Measurements from ENCODE around the gene RAD54L.

RAD54L gene

DNA sequence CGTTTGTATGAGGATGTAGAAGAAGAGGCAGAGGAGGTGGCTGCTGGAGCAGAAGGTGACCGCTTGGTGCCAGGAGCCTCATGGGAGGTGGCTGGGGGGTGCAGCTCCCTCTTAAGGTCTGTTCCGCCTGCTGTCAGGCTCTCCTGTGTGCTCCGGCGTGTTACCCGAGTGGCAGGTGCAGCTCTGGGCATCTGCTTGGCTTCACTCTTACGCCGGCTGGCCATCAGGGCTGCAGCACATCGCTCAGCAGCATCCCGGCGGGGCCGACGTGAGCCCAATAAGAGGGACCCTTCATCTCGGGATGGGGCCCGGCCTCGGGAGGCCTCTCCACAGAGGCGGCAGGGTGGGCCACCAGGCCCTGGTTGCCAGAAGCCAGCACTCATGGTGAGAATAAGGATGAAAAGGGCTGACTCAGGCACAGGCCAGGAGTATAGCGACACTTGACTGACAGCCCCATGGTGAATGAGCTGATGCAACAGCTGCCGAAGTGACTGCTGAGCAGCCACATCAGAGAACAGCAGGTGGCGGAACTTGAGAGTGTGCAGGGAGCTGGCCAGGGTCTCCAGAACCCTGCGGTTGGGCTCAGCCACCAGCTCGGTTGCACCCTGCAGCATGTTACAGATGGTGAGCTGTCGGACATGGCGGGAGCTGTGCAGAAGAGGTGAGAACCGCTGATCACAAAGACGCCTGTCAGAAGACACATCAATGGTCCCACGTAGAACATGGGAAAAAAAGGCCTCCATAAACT, 38.3 kb downstream of the RAD54L start:
- no peak for DNase-seq (ENCODE audit: low read depth)
- no peak for TF ChIP-seq CTCF (IDR thresholded peaks at IDR 0.05; ENCODE audit: insufficient read depth, low read depth, low read length, missing control alignments)

DNA sequence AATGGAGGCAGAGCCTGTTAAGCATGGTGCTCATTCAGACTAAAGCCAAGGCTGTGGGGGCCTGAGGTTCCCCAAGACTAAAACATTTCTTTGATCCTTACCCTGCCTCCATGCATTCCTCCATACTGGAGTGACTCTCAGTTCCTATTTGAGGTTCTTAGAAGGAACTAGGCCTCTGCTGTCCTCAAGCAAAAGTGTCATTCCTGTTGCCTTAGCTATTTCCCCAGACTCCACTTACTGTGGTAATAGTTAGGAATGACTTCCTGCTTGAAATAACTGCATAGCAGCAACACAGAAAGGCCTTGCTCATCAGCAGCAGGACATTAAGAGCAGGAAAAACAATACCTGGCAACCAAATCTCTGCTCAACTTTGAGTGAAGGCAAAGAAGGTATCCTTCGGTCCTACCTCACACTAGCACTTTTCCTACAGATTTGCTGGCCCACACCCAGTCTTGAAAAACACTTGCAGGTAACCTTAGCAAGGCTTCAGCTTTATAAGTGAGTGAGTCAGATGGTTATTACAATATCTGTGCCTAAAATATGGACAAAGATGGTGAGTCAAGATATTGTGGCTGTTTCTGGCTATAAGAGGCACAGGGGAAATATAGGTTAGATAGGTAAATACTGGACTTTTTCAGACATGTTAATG, 41.0 kb downstream of the RAD54L start:
- TF ChIP-seq CTCF (IDR thresholded peaks at IDR 0.05; ENCODE audit: insufficient read depth, low read depth, low read length, missing control alignments) = no peak
- no peak for DNase-seq (ENCODE audit: low read depth)

More for the DNA sequence above, 38.3 kb downstream of the RAD54L start:
- no peak overlapping the region for H3K4me3 ChIP-seq (ENCODE audit: low read depth, low read length)

DNA sequence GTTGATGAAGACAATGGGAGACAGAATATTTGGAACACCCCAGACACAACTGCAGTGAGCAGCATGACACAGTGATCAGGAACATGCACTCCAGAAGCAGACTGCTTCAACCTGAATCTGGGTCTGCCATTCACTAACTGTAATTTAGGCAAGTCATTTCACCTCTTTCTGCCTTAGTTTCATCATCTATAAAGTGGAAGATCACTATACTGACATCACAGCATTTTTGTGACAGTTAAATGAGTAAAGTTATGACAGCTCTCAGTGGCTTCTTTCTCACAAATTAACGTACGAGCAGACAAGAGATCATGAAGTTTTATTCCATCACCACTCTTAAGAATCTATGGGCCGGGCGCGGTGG, 41.6 kb downstream of the RAD54L start:
- no peak for TF ChIP-seq CTCF (IDR thresholded peaks at IDR 0.05; ENCODE audit: insufficient read depth, low read depth, low read length, missing control alignments)
- no peak for DNase-seq (ENCODE audit: low read depth)
- H3K4me3 ChIP-seq (ENCODE audit: low read depth, low read length) = no peak overlapping the region

More for the DNA sequence above, 41.0 kb downstream of the RAD54L start:
- H3K4me3 ChIP-seq (ENCODE audit: low read depth, low read length) = no peak overlapping the region

GRCh38 chr1:46289976-46290375, 42.4 kb downstream of the RAD54L start:
- no peak for TF ChIP-seq CTCF (IDR thresholded peaks at IDR 0.05; ENCODE audit: insufficient read depth, low read depth, low read length, missing control alignments)
- no peak overlapping the region for H3K4me3 ChIP-seq (ENCODE audit: low read depth, low read length)
- no peak for DNase-seq (ENCODE audit: low read depth)

GRCh38 chr1:46295306-46295705, 47.7 kb downstream of the RAD54L start:
- no peak for TF ChIP-seq CTCF (IDR thresholded peaks at IDR 0.05; ENCODE audit: insufficient read depth, low read depth, low read length, missing control alignments)
- H3K4me3 ChIP-seq (ENCODE audit: low read depth, low read length) = no peak overlapping the region
- DNase-seq (ENCODE audit: low read depth) = no peak

DNA sequence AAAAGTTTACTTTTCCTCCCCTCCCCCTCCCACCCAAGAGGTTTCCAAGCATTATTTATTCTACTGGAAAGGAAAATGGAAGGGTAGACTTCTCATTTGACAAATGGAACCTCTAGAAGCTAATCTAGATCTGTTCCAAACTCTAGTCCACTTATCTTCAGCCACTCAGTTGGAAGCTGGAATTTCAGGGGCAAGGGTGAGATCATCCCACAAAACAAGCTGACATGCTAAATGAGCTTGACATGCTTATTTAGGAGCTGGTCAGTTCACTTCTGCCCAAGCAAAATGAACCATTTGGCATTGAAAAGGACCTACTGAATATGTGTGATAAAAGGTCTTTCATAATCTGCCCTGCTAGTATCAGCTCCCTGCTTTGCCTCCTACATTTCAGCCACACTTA, 50.8 kb downstream of the RAD54L start:
- no peak for DNase-seq (ENCODE audit: low read depth)
- TF ChIP-seq CTCF (IDR thresholded peaks at IDR 0.05; ENCODE audit: insufficient read depth, low read depth, low read length, missing control alignments) = no peak
- no peak overlapping the region for H3K4me3 ChIP-seq (ENCODE audit: low read depth, low read length)
